IMR-90 (cell line): ENCODE measurements around the gene ME1. TPM values are rescaled to one million over a fixed set of nuclear protein-coding genes. Genes with fewer than 3 reads are reported as not detected.

Experiments used
- ATAC-seq: fragments of 200-7000 bp; cut with Tn5 transposase; 2 replicates; pipeline ENCODE4 v1.9.1; 2020; ENCODE audit warnings: low read depth, mild to moderate bottlenecking, moderate library complexity
- BruUV-seq: library from RNA; stranded (reverse); fragments of 400-500 nt; replicated peaks from 2 replicates; lab custom pipeline; 2021; lab: Mats Ljungman, UMichigan
- CTCF ChIA-PET: fragments of 300-600 bp; formaldehyde crosslinking; extraction: SDS; loops from one replicate; lab custom pipeline; 2021; ENCODE audit warnings: antibody characterized with exemption; lab: Yijun Ruan, JAX
- POLR2A ChIA-PET: fragments of 300-600 bp; sonication (Branson Sonifier 250); formaldehyde crosslinking; loops from one replicate; lab custom pipeline; 2022; ENCODE audit warnings: antibody characterized with exemption; ENCODE audit not compliant: unreplicated experiment; lab: Charles Lee
- DNase-seq: peaks from one replicate; pipeline ENCODE4 v3.0.0; 2013
- H2AFZ ChIP-seq: replicated peaks from 2 replicates; pipeline ENCODE3; 2013; ENCODE audit warnings: low read length, mild to moderate bottlenecking; ENCODE audit not compliant: poor library complexity
- H2AK5ac ChIP-seq: 2 replicates; pipeline ENCODE4 v1.6.1; 2013; ENCODE audit warnings: low read depth, low read length, inconsistent platforms
- H2AK9ac ChIP-seq: replicated peaks from 2 replicates; pipeline ENCODE3; 2013; ENCODE audit warnings: mild to moderate bottlenecking, low read depth, low read length, moderate library complexity; ENCODE audit not compliant: poor library complexity
- H2BK120ac ChIP-seq: 2 replicates; pipeline ENCODE4 v1.6.1; 2013; ENCODE audit warnings: low read depth, low read length, inconsistent platforms
- H2BK15ac ChIP-seq: 3 replicates; pipeline ENCODE4 v1.6.1; 2013; ENCODE audit warnings: low read depth, low read length, inconsistent platforms
- H2BK20ac ChIP-seq: 2 replicates; pipeline ENCODE4 v1.6.1; 2013; ENCODE audit warnings: low read depth, mild to moderate bottlenecking, inconsistent platforms, low read length, moderate library complexity
- H2BK5ac ChIP-seq: 2 replicates; pipeline ENCODE4 v1.6.1; 2013; ENCODE audit warnings: mild to moderate bottlenecking, low read depth, low read length, inconsistent platforms; ENCODE audit not compliant: poor library complexity, severe bottlenecking
- H3K14ac ChIP-seq: replicated peaks from 2 replicates; pipeline ENCODE4 v1.6.1; 2013; ENCODE audit warnings: low read depth, low read length, inconsistent platforms
- H3K18ac ChIP-seq: 2 replicates; pipeline ENCODE4 v1.6.1; 2013; ENCODE audit warnings: low read depth, low read length, control low read depth
- H3K23ac ChIP-seq: 2 replicates; pipeline ENCODE4 v1.6.1; 2013; ENCODE audit warnings: low read depth, low read length, inconsistent platforms
- H3K27ac ChIP-seq: 2 replicates; pipeline ENCODE4 v1.5.1; 2013; ENCODE audit warnings: mild to moderate bottlenecking, control low read depth, low read length; ENCODE audit not compliant: insufficient read depth
- H3K27me3 ChIP-seq: 2 replicates; pipeline ENCODE4 v1.6.1; 2013; ENCODE audit warnings: low read length; ENCODE audit not compliant: control insufficient read depth, insufficient read depth
- H3K36me3 ChIP-seq: 2 replicates; pipeline ENCODE4 v1.6.1; 2013; ENCODE audit warnings: low read length, mixed read lengths; ENCODE audit not compliant: control insufficient read depth, insufficient read depth
- H3K4ac ChIP-seq: 2 replicates; pipeline ENCODE4 v1.6.1; 2013; ENCODE audit warnings: low read depth, low read length, inconsistent platforms
- H3K4me1 ChIP-seq: 2 replicates; pipeline ENCODE4 v1.6.1; 2013; ENCODE audit warnings: low read length, mixed read lengths; ENCODE audit not compliant: control insufficient read depth, insufficient read depth
- H3K4me2 ChIP-seq: 2 replicates; pipeline ENCODE4 v1.6.1; 2013; ENCODE audit warnings: low read depth, mild to moderate bottlenecking, control low read depth, low read length, moderate library complexity
- H3K4me3 ChIP-seq: 2 replicates; pipeline ENCODE4 v1.5.1; 2013; ENCODE audit warnings: low read depth, mild to moderate bottlenecking, control low read depth, low read length, moderate library complexity; ENCODE audit not compliant: insufficient read depth
- H3K56ac ChIP-seq: 2 replicates; pipeline ENCODE4 v1.6.1; 2013; ENCODE audit warnings: low read length, inconsistent platforms; ENCODE audit not compliant: insufficient read depth; ENCODE audit errors: extremely low read depth
- H3K79me1 ChIP-seq, 2 experiments: 2 replicates each; pipeline ENCODE4 v1.6.1; 2013; ENCODE audit warnings: low read length in 2 of 2, inconsistent platforms in 1 of 2, low read depth in 1 of 2
- H3K9ac ChIP-seq: 2 replicates; pipeline ENCODE4 v1.6.1; 2013; ENCODE audit warnings: low read depth, low read length, control low read depth
- H3K9me1 ChIP-seq: 2 replicates; pipeline ENCODE4 v1.6.1; 2013; ENCODE audit warnings: low read length, inconsistent platforms; ENCODE audit not compliant: insufficient read depth
- H3K9me3 ChIP-seq: 2 replicates; pipeline ENCODE4 v1.6.1; 2013; ENCODE audit warnings: low read length; ENCODE audit not compliant: control insufficient read depth, insufficient read depth
- H4K20me1 ChIP-seq: 2 replicates; pipeline ENCODE4 v1.6.1; 2013; ENCODE audit warnings: low read length, inconsistent platforms; ENCODE audit not compliant: insufficient read depth
- H4K5ac ChIP-seq: 2 replicates; pipeline ENCODE4 v1.6.1; 2013; ENCODE audit warnings: mild to moderate bottlenecking, low read depth, low read length, control low read depth
- H4K8ac ChIP-seq, 2 experiments: 2 replicates each; pipeline ENCODE4 v1.6.1; 2013; ENCODE audit warnings: low read depth in 2 of 2, low read length in 2 of 2, control low read depth in 1 of 2, inconsistent platforms in 1 of 2
- H4K91ac ChIP-seq: 2 replicates; pipeline ENCODE4 v1.6.1; 2013; ENCODE audit warnings: low read depth, low read length, inconsistent platforms; ENCODE audit not compliant: insufficient read depth
- BHLHE40 ChIP-seq: fragments of 150-350 bp; IDR thresholded peaks from 2 replicates; pipeline ENCODE4 v1.6.1; 2016; ENCODE audit warnings: mild to moderate bottlenecking, low read depth, low read length
- CEBPB ChIP-seq: IDR thresholded peaks from 2 replicates; pipeline ENCODE4 v1.6.1; 2012; ENCODE audit warnings: low read depth, low read length, improper control_type of control experiment
- CHD1 ChIP-seq: IDR thresholded peaks from 2 replicates; pipeline ENCODE4 v1.6.1; 2012; ENCODE audit warnings: low read depth, low read length, improper control_type of control experiment
- CTCF ChIP-seq: conservative IDR thresholded peaks from 2 replicates; pipeline ENCODE4 v1.5.1; 2012; ENCODE audit warnings: mild to moderate bottlenecking, low read depth, low read length, improper control_type of control experiment
- ELK1 ChIP-seq: fragments of 150-350 bp; IDR thresholded peaks from 2 replicates; pipeline ENCODE4 v1.6.1; 2016; ENCODE audit warnings: low read depth, mild to moderate bottlenecking, low read length, moderate library complexity, borderline replicate concordance
- FOS ChIP-seq: fragments of 150-350 bp; IDR thresholded peaks from 2 replicates; pipeline ENCODE4 v1.6.1; 2016; ENCODE audit warnings: low read depth, low read length
- MAFK ChIP-seq: IDR thresholded peaks from 2 replicates; pipeline ENCODE4 v1.6.1; 2012; ENCODE audit warnings: low read depth, low read length, improper control_type of control experiment
- MAZ ChIP-seq: IDR thresholded peaks from 2 replicates; pipeline ENCODE4 v1.6.1; 2012; ENCODE audit warnings: low read depth, mild to moderate bottlenecking, low read length, improper control_type of control experiment, moderate library complexity, borderline replicate concordance
- MXI1 ChIP-seq: IDR thresholded peaks from 2 replicates; pipeline ENCODE4 v1.6.1; 2012; ENCODE audit warnings: low read depth, mild to moderate bottlenecking, low read length, moderate library complexity, borderline replicate concordance
- NFE2L2 ChIP-seq: fragments of 150-350 bp; IDR thresholded peaks from 2 replicates; pipeline ENCODE4 v1.6.1; 2016; ENCODE audit warnings: low read depth, mild to moderate bottlenecking, low read length
- POLR2A ChIP-seq: IDR thresholded peaks from 2 replicates; pipeline ENCODE4 v1.6.1; 2012; ENCODE audit warnings: mild to moderate bottlenecking, low read depth, low read length
- RAD21 ChIP-seq: IDR thresholded peaks from 2 replicates; pipeline ENCODE4 v1.6.1; 2012; ENCODE audit warnings: low read length, improper control_type of control experiment
- RCOR1 ChIP-seq: IDR thresholded peaks from 2 replicates; pipeline ENCODE4 v1.6.1; 2012; ENCODE audit warnings: mild to moderate bottlenecking, low read length, improper control_type of control experiment; ENCODE audit not compliant: insufficient replicate concordance
- RFX5 ChIP-seq: IDR thresholded peaks from 2 replicates; pipeline ENCODE4 v1.8.0; 2012; ENCODE audit warnings: low read depth, mild to moderate bottlenecking, low read length, moderate library complexity
- SMC3 ChIP-seq: fragments of 150-350 bp; IDR thresholded peaks from 2 replicates; pipeline ENCODE4 v1.6.1; 2016; ENCODE audit warnings: low read depth, mild to moderate bottlenecking, antibody characterized with exemption, low read length, moderate library complexity
- USF2 ChIP-seq: fragments of 150-350 bp; IDR thresholded peaks from 2 replicates; pipeline ENCODE4 v1.6.1; 2017; ENCODE audit warnings: mild to moderate bottlenecking, antibody characterized with exemption, low read length, low read depth
- WGBS, 2 experiments: methylation state at CpG; one replicate each; pipeline versions ENCODE4 v1.1.5 to v1.1.7; 2013; ENCODE audit warnings: missing lambda C conversion rate in 2 of 2; ENCODE audit not compliant: insufficient read length in 1 of 2; ENCODE audit errors: extremely low coverage in 2 of 2; 5-methylcytosine and 5-hydroxymethylcytosine counted together
- dilution Hi-C: fragments of 300-500 bp; cut with HindIII; formaldehyde crosslinking; loops from one replicate; pipeline ENCODE4 v1.14.3; 2018; ENCODE audit warnings: low sequenced_read_pairs; ENCODE audit not compliant: unreplicated experiment
- in situ Hi-C: fragments of 300-500 bp; cut with MboI; formaldehyde crosslinking; loops from 3 replicates; pipeline ENCODE4 v1.14.3; 2019; ENCODE audit warnings: low sequenced_read_pairs, inconsistent platforms, mixed read lengths
- intact Hi-C: fragments of 100-400 bp; cut with micrococcal nuclease; formaldehyde crosslinking; loops from 2 replicates; pipeline ENCODE4 v1.10.0; 2022
- polyA plus RNA-seq, 3 experiments: library from polyadenylated mRNA; depleted of rRNA; stranded (reverse); fragments of >200 nt; gene quantifications; 2 replicates each; pipeline ENCODE4 v1.2.3, GENCODE V29; 2012; ENCODE audit warnings: low replicate concordance in 1 of 3
- total RNA-seq: library from RNA; depleted of rRNA; stranded (reverse); fragments of >200 nt; gene quantifications from 2 replicates; pipeline ENCODE4 v1.2.3, GENCODE V29; 2012

Gene ME1
- total and polyA plus RNA-seq, 2 of the 4 experiments (the other 2 are of a cell fraction): 21.5 to 24.4 TPM

- no peak overlapping the region for H3K9ac ChIP-seq
- H2AK9ac ChIP-seq: no peak overlapping the region
- no peak for ATAC-seq
- no peak overlapping the region for H3K4me2 ChIP-seq
- no peak for DNase-seq
- no peaks in the 10 kb centered on the region for H4K20me1 ChIP-seq
- no peaks in the 10 kb centered on the region for H3K27me3 ChIP-seq
- no peak overlapping the region for H4K5ac ChIP-seq
- no peaks in the 10 kb centered on the region for H3K9me1 ChIP-seq
- H2BK20ac ChIP-seq: no peak overlapping the region; the same call in 1 of the 2 replicates
- in situ Hi-C loops: no loop called here
- no peak for TF ChIP-seq CHD1
- TF ChIP-seq MAFK: no peak
- no peak for TF ChIP-seq FOS
- no peak for TF ChIP-seq ELK1
- TF ChIP-seq NFE2L2: no peak
- TF ChIP-seq USF2: no peak
- TF ChIP-seq MXI1: no peak
- no peak for TF ChIP-seq RFX5
- TF ChIP-seq MAZ: no peak
- no peak for TF ChIP-seq BHLHE40
- TF ChIP-seq SMC3: no peak
- TF ChIP-seq RAD21: no peak
- TF ChIP-seq CEBPB: no peak
- no peak for TF ChIP-seq POLR2A
- no peak for TF ChIP-seq CTCF
- no peak for TF ChIP-seq RCOR1
- no peak overlapping the region for H3K23ac ChIP-seq
- H3K14ac ChIP-seq: no peak overlapping the region
- H3K9me3 ChIP-seq: no peaks in the 10 kb centered on the region
- no peak overlapping the region for H2AFZ ChIP-seq
- ChIA-PET CTCF (interaction anchor here (1.7 kb wide), 1 partner anchor 21 kb away, joined by 3 read pairs; no protein-coding TSS in a partner anchor), POLR2A (no interaction called here)
- no peak overlapping the region for H3K4me3 ChIP-seq
- H4K91ac ChIP-seq: no peak overlapping the region; the same call in 1 of the 2 replicates
- BruUV-seq: no TSS peak
- intact Hi-C loops: no loop called here
- H3K27ac ChIP-seq: no peak overlapping the region
- peak overlapping the region in 1 of 2 experiments; percentile 35; a peak in 1 of 4 replicates for H4K8ac ChIP-seq
- no peak overlapping the region for H3K56ac ChIP-seq
- H2BK15ac ChIP-seq: no peak overlapping the region
- no CpG with 5 or more reads among the region's 1 CpG for WGBS, 2 experiments
- peak overlapping the region; percentile 11; the same call in 1 of the 2 replicates for H3K18ac ChIP-seq
- H2BK120ac ChIP-seq: peak overlapping the region; percentile 51; the same call in 1 of the 2 replicates
- H3K4me1 ChIP-seq: peaks cover 4% of the 10 kb centered on the region; the same call in 1 of the 2 replicates
- H2BK5ac ChIP-seq: no peak overlapping the region
- dilution Hi-C loops: no loop called here
- no peak overlapping the region for H2AK5ac ChIP-seq
- no peaks in the 10 kb centered on the region for H3K36me3 ChIP-seq
- peak overlapping the region; percentile 19; the same call in 1 of the 2 replicates for H3K4ac ChIP-seq
- H3K79me1 ChIP-seq: no peaks in the 10 kb centered on the region
These were observed 31.7 kb upstream of the ME1 start for GRCh38 chr6:83462524-83462923.
